Activated CD8-positive, alpha-beta T cell treated with anti-CD3 and anti-CD28 coated beads for 36 hours (primary cell): ENCODE measurements around the gene RGS21. TPM values are rescaled to one million over a fixed set of nuclear protein-coding genes. Genes with fewer than 3 reads are reported as not detected.

ENCODE experiments used
- ATAC-seq: fragments of 200-7000 bp; cut with Tn5 transposase; one replicate; pipeline ENCODE4 v1.10.0; 2021; ENCODE audit warnings: mild to moderate bottlenecking, moderate library complexity
- CTCF ChIA-PET: fragments of 350-600 bp; sonication (Branson Sonifier 250); formaldehyde crosslinking; loops from one replicate; lab custom pipeline; 2021; ENCODE audit warnings: antibody characterized with exemption; lab: Charles Lee
- POLR2A ChIA-PET: fragments of 350-600 bp; sonication (Branson Sonifier 250); formaldehyde crosslinking; loops from one replicate; lab custom pipeline; 2021; ENCODE audit warnings: antibody characterized with exemption; lab: Charles Lee
- DNase-seq: peaks from one replicate; pipeline ENCODE4 v3.0.0-alpha.2; 2020
- H3K27ac Mint-ChIP-seq: one replicate; pipeline ENCODE4 v1.8.0; 2021; ENCODE audit warnings: mild to moderate bottlenecking, mixed read lengths
- H3K27me3 Mint-ChIP-seq: one replicate; pipeline ENCODE4 v1.8.0; 2021; ENCODE audit warnings: mixed read lengths
- H3K36me3 Mint-ChIP-seq: one replicate; pipeline ENCODE4 v1.8.0; 2021; ENCODE audit warnings: low read depth, mixed read lengths
- H3K4me1 Mint-ChIP-seq: one replicate; pipeline ENCODE4 v1.8.0; 2021; ENCODE audit warnings: low read depth, mixed read lengths
- H3K4me3 Mint-ChIP-seq: one replicate; pipeline ENCODE4 v1.8.0; 2021; ENCODE audit warnings: mild to moderate bottlenecking, moderate library complexity, mixed read lengths
- H3K9me3 Mint-ChIP-seq: one replicate; pipeline ENCODE4 v1.8.0; 2021; ENCODE audit warnings: mixed read lengths
- CTCF ChIP-seq: fragments of 200-600 bp; IDR thresholded peaks from one replicate; pipeline ENCODE4 v1.8.0; 2022; ENCODE audit warnings: antibody characterized with exemption, mild to moderate bottlenecking
- intact Hi-C: fragments of 100-400 bp; cut with micrococcal nuclease; formaldehyde crosslinking; loops from one replicate; pipeline ENCODE4 v1.10.0; 2022
- total RNA-seq, 2 experiments: library from RNA; stranded (reverse); gene quantifications; one replicate each; pipeline ENCODE4 v1.2.3, GENCODE V29; 2021

The RGS21 gene
- total RNA-seq, 2 experiments from 2014 or later = not detected

GRCh38 chr1:192401825-192402224 lies 85.0 kb downstream of the RGS21 start:
- ATAC-seq (no peak), DNase-seq (no peak)
- TF ChIP-seq CTCF = no peak
- Mint-ChIP-seq H3K9me3 (no peaks in the 10 kb centered on the region), H3K27ac (no peak overlapping the region), H3K27me3 (no peaks in the 10 kb centered on the region), H3K4me1 (no peaks in the 10 kb centered on the region), H3K36me3 (no peaks in the 10 kb centered on the region), H3K4me3 (no peak overlapping the region)
- ChIA-PET CTCF (no interaction called here), POLR2A (no interaction called here)
- intact Hi-C loops = no loop called here

GRCh38 chr1:192402571-192402970 lies 85.8 kb downstream of the RGS21 start:
- Mint-ChIP-seq H3K27ac (no peak overlapping the region), H3K9me3 (no peaks in the 10 kb centered on the region), H3K4me1 (no peaks in the 10 kb centered on the region), H3K36me3 (no peaks in the 10 kb centered on the region), H3K27me3 (no peaks in the 10 kb centered on the region), H3K4me3 (no peak overlapping the region)
- ATAC-seq (no peak), DNase-seq (no peak)
- ChIA-PET POLR2A (no interaction called here), CTCF (no interaction called here)
- intact Hi-C loops = no loop called here
- TF ChIP-seq CTCF = no peak

- no peaks in the 10 kb centered on the region for H3K9me3 Mint-ChIP-seq
- ChIA-PET CTCF (no interaction called here), POLR2A (no interaction called here)
- H3K27ac Mint-ChIP-seq = no peak overlapping the region
- H3K36me3 Mint-ChIP-seq = no peaks in the 10 kb centered on the region
- H3K4me1 Mint-ChIP-seq = no peaks in the 10 kb centered on the region
- no peaks in the 10 kb centered on the region for H3K27me3 Mint-ChIP-seq
- intact Hi-C loops = no loop called here
- no peak for TF ChIP-seq CTCF
- DNase-seq = no peak
- no peak for ATAC-seq
- no peak overlapping the region for H3K4me3 Mint-ChIP-seq
Observed at GRCh38 chr1:192407206-192407605, 90.4 kb downstream of the RGS21 start.

Other genes with a start within 250 kb of the RGS21 start
- gene RGS18, start 158.5 kb upstream of the RGS21 start, total RNA-seq = under 1 TPM in 1 of 2 experiments, not detected in 1; 0.23 TPM